ENCODE measurements around the gene WDR62. TPM values are rescaled to one million over a fixed set of nuclear protein-coding genes. Genes with fewer than 3 reads are reported as not detected.

WDR62 gene
- total RNA-seq, 1 donor = 10.1 TPM

DNA sequence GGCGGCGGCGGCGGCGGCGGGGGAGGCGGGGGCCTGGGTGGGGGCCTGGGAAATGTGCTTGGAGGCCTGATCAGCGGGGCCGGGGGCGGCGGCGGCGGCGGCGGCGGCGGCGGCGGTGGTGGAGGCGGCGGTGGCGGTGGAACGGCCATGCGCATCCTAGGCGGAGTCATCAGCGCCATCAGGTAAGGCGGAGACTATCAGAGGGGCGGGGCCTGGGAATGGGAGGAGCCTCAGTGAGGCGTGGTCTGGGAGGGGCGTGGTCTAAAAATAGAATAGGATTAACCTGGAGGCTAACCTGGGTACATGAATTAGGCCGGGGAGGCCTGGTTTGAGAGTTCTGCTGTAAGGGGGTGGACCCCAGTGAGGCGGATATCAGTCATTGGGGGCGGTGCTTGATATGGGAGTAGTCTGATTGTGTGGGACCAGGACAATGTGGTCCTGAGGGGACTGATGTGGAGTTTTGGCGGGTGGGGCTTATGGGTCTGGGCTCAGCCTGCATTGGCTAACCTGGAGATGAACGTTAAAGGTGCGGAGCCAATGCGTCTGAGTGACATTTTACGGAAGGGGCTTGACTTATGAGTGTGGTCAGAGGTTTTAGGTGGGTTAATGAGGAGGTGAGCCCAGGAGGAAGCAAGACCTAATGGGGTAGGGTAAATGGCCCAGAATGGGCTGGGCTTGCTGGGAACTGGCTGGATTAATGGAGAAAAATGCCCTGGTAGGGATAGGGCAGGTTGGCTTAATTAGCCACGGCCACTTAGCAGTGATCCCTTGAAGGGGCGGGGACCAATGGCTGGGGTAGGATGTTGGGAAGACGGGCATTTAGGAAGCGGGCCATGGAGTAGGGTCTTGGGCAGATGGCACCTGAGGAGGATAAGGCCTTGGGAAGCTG, 86.6 kb downstream of the WDR62 start:
- TF ChIP-seq, protein P1, sequence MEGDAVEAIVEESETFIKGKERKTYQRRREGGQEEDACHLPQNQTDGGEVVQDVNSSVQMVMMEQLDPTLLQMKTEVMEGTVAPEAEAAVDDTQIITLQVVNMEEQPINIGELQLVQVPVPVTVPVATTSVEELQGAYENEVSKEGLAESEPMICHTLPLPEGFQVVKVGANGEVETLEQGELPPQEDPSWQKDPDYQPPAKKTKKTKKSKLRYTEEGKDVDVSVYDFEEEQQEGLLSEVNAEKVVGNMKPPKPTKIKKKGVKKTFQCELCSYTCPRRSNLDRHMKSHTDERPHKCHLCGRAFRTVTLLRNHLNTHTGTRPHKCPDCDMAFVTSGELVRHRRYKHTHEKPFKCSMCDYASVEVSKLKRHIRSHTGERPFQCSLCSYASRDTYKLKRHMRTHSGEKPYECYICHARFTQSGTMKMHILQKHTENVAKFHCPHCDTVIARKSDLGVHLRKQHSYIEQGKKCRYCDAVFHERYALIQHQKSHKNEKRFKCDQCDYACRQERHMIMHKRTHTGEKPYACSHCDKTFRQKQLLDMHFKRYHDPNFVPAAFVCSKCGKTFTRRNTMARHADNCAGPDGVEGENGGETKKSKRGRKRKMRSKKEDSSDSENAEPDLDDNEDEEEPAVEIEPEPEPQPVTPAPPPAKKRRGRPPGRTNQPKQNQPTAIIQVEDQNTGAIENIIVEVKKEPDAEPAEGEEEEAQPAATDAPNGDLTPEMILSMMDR (IDR thresholded peaks at IDR 0.05; ENCODE audit: insufficient read depth, low read length) = no peak
- DNase-seq (ENCODE audit: low read depth) = peak; percentile 75
- peak overlapping the region; percentile 94 for H3K4me3 ChIP-seq (ENCODE audit: low read depth, low read length)

DNA sequence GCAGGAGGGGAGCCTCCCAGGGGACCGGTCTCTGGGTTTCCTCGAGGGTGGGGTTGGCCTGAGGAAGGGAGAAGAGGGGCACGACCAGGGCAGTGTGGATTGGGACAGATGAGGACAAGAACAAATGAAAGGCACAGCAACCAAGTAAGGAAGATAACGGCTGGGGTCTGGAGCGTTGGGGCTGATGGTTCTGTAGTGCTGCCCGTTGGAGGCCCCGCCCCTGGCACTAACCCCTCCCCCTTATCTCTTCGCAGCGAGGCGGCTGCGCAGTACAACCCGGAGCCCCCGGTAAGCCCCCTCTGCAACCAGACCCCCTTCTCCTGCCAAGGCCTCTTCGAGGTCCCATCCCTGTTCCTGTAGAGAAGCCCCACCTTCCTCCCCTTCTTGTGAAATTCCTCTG, 87.3 kb downstream of the WDR62 start:
- TF ChIP-seq, protein P1 (IDR thresholded peaks at IDR 0.05; ENCODE audit: insufficient read depth, low read length) = no peak
- no peak overlapping the region for H3K4me3 ChIP-seq (ENCODE audit: low read depth, low read length)
- no peak for DNase-seq (ENCODE audit: low read depth)

DNA sequence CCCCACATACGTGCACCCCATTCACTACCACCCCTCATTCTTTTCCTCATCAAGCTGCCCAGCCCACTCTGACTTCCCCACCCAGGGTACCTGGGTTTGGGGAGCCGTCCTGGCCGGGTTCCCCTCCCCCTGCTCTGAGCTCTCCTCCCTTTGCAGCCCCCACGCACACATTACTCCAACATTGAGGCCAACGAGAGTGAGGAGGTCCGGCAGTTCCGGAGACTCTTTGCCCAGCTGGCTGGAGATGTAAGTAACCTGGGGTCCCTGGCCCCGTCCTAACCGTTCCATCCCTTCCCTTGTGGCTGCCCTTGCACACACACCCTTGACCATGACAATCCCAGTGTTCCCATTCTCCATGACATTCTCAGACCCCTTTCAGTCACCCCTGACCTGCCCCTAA, 87.8 kb downstream of the WDR62 start:
- TF ChIP-seq, protein P1 (IDR thresholded peaks at IDR 0.05; ENCODE audit: insufficient read depth, low read length) = no peak
- H3K4me3 ChIP-seq (ENCODE audit: low read depth, low read length) = no peak overlapping the region
- DNase-seq (ENCODE audit: low read depth) = no peak

DNA sequence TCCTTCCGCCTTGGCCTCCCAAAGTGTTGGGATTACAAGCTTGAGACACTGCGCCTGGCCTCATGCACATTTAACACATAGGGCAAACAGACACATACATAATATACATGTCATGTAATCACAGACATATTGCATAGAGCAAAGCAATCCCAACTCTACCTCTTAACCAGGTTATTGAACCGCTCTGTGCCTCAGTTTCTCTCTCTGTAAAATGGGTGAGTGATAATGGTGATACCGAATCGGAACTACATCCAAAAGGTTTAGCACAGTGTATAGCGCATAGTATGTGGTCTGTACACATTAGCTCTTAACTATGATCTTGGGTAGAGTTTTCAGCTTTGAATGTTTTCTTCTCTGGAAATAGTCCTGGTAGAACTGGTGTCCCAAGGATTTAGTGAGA, 89.9 kb downstream of the WDR62 start:
- H3K4me3 ChIP-seq (ENCODE audit: low read depth, low read length) = no peak overlapping the region
- no peak for DNase-seq (ENCODE audit: low read depth)
- TF ChIP-seq, protein P1 (IDR thresholded peaks at IDR 0.05; ENCODE audit: insufficient read depth, low read length) = no peak

DNA sequence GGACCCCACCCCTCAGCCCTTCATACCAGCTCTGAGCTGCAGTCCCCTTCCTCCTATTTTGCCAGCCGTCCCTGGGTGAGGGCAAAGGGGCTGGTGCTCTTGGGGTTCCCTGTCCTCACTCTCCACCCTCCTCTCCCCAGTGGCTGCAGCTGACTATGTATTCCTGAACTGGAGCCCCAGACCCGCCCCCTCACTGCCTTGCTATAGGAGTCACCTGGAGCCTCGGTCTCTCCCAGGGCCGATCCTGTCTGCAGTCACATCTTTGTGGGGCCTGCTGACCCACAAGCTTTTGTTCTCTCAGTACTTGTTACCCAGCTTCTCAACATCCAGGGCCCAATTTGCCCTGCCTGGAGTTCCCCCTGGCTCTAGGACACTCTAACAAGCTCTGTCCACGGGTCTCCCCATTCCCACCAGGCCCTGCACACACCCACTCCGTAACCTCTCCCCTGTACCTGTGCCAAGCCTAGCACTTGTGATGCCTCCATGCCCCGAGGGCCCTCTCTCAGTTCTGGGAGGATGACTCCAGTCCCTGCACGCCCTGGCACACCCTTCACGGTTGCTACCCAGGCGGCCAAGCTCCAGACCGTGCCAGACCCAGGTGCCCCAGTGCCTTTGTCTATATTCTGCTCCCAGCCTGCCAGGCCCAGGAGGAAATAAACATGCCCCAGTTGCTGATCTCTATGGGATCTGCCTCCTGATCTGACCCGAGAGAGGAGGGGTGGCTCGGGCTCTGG, 95.1 kb downstream of the WDR62 start:
- H3K4me3 ChIP-seq (ENCODE audit: low read depth, low read length) = no peak overlapping the region
- TF ChIP-seq, protein P1 (IDR thresholded peaks at IDR 0.05; ENCODE audit: insufficient read depth, low read length) = no peak
- DNase-seq (ENCODE audit: low read depth) = no peak

DNA sequence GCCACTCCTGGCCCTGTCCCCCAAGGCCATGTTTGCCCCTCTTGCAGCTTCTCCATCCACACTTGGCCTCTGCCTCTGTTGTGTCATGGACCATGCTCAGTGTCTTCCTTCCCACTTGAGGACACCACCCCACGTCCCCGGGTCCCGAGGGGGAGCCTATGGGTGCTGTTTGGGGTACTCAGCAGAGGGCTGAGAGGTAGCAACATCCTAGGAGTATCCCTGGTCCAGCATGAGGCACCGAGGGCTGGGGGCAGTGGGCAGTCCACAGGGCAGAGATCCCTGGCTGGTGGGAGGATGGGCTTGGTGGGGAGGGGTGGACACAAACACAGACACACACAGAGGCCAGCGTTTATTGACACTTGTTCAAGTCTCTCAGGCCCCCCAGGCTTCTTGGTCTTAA, 95.9 kb downstream of the WDR62 start:
- DNase-seq (ENCODE audit: low read depth) = no peak
- TF ChIP-seq, protein P1 (IDR thresholded peaks at IDR 0.05; ENCODE audit: insufficient read depth, low read length) = no peak
- no peak overlapping the region for H3K4me3 ChIP-seq (ENCODE audit: low read depth, low read length)

Data from fibroblast of the aortic adventitia (primary cell).